Medulla oblongata (tissue), 1 donor: Measurements from ENCODE around the gene PTPRG.

Experiments
- DNase-seq: peaks from one replicate; pipeline ENCODE4 v3.0.0-alpha.2; 2015; ENCODE audit errors: extremely low spot score

PTPRG gene

DNA sequence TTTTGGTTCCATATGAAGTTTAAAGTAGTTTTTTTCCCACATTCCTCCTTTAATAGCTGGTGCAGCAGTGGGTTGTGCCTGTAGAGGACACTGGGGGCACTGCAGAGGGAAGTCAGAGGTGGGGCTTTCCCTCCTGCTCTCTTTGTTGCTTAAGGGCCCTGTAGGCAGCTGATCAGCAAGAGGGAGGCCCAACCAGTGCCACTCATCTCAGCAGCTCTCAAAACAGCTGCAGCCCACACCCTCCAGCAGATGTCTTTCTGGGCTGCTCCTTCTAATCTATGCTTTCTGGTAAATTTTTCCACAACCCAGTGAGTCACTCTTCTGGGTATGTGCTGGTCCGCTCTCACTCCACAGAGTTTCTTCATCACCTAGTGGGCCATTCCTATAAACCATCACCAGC is 548.2 kb downstream of the PTPRG start:
- no peak for DNase-seq

DNA sequence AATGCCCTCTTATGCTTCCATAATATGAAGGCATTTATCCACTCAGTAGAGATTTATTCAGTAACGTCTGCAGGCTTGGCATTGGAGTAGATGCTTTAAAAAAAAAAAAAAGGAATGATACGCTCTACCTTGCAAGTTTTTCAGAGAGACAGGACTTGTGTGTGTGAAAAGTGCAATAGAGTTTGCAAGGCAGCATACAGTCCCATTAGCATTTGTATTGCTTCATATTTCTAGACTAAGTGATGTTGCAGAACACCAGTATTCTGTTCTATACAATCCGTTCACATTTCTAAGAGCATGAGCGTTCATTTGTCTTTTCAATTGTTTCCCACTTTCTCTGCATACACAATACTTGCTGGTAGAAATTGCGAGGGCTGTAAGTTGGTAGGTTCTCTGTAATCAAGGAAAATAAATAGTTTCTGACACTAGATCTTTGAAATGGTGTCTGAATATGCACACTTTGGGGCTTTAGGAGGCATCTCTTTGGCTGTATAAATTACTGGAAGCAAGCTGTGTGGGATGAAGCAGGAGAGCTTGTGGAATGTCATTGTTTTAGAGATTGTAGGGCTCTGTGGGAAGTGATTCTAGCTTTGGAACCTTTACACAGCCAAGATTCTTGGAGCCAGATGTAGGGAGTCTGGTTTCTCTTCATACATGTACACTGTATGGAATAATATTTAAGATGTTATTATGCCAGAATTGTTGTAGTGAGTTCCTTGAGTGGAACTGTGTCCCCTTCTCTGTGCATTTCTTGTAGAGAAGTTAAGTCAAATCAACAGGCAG is 549.3 kb downstream of the PTPRG start:
- no peak for DNase-seq

DNA sequence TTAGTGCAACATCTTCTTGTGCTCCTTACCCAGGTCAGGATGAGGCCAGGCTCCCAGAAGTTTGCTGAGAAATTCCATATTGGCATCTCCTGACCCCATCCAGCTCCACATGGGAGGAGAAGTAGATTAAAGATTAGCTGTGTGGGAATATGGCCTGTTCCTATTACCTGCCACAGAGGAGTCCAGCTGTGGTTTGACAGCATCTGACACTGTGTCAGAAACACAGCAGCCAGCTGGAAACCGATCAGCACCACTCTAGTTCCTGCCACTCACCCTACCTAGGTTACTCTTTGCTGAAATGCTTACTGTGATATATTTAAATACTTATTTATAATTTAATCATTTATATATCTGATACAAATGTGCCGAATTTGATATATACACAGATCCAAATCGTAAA is 551.7 kb downstream of the PTPRG start:
- no peak for DNase-seq

DNA sequence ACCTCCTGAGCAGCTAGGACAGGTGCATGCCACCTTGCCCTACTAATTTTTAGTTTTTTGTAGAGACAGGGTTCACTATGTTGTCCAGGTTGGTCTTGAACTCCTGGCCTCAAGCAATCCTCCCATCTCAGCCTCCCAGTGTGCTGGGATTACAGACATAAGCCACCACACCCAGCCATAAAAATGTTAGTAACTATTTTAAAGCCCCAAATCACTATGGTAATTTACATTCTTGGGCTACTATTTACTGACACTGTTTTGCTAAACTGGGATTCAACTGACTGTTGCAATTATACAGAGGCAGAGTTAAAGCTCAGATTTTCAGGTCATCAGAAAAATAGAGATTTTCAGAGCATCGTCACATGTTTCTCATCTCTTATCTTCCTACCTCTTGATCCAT is 553.4 kb downstream of the PTPRG start:
- DNase-seq: no peak

- no peak for DNase-seq
These were observed 556.7 kb downstream of the PTPRG start for GRCh38 chr3:62117903-62118548.

DNA sequence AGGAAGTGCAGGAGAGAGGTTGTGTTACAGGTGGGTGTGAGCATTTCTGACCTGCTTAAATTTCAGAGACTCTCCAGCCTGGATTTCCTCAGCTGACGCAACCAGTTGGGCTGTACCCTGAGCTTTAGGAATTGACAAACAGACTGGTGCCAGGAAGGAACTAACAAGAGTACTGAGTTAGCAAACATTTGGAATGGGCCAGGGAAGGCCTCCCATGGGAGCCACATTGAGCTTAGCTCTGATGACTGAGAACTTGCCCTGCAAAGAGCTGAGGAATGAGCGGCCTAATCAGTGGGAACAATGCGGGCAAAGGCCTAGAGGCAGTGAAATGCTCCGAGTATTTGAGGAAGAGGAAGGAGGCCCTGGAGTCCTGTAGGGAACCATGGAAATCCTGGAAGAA is 557.8 kb downstream of the PTPRG start:
- DNase-seq: no peak

DNA sequence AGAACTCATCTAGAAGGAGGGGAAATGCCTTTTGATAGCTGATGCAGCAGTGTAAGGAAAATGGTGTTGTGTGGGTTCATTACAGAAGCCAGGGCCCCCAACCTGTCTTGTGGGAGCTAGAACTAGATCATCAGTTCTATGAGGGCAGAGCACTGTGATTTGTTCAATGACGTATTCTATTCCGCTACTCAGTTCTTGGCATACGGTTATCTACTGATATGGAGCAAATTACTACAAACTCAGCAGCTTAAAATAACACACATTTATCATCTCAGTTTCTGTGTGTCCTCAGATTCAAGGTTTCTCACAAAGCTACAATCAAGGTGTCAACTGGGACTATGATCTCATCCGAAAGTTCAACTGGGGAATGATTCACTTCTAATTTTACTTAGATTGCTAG is 561.4 kb downstream of the PTPRG start:
- no peak for DNase-seq

DNA sequence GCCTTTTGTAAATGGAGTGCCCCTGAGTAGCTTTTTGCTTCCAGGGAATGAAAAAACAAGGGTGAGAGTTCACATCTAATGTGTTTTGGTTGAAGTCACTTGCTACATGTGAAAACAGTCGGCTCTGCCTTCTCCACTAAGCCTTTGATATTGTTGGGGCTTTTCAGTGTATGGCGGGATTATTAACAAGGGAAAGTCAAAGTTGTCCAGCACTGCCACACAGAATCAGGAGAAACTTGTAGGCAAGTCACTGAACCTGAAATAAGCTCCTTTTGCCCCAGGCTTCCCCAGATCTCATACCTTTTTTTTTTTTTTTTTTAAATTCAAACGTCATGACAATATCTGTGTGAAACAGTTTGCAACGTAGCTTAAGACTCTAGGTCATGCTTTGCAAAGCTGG is 564.0 kb downstream of the PTPRG start:
- DNase-seq: no peak

DNA sequence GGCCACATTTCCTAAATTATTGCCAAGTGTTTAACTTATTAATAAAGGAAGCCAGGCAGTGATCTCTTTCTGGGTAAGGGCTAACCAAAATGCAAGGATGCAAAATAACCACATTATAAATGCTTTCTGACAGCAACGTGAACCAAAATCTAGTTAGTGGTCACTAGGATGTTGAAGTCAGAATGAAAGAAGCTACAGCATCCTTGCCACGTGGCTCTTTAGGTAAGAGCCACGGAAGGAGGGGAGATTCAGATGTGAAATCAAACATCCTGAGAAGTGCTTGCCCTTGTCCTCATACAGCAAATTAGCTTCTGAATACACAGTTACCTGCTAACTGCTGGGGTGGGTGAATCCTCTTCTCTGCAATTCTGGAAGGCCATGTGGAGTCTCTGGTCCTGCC is 565.7 kb downstream of the PTPRG start:
- no peak for DNase-seq

DNA sequence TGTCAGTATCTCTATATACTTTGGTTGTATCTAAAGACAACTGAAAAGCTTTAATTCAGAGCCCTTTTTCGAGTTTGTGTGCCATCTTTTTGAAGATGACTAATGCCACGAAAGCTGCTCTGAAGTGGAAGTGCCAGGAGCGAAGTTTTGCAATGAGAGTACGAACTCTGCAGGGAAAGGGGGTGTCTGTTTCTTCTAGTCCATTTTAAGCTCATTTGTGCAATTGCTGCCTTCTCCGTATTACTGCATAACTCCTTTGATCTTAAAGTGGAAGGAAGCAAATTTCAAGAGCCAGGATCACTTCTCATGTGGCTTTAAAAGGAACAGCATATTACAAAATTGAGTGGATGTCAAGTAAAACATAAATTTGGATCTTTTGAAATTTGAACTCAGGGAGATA is 566.7 kb downstream of the PTPRG start:
- no peak for DNase-seq

DNA sequence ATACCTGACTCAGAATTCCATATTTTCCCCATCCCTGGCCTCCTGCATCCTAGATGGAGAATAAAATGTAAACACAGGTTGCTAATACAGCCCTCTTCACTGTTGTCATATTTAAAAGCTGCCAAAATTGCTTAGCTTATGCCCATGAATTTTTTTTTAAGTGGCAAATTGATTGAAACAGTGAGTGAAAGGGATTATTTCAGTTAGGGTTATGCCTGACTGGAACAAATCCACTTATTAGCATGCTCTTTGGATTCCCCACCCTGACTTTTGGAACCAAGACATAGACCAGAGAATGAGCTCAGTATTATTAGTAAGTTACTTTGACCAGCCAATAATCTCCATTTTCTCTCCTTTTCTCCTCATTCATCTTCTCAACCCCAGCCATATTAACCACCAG is 567.3 kb downstream of the PTPRG start:
- no peak for DNase-seq

DNA sequence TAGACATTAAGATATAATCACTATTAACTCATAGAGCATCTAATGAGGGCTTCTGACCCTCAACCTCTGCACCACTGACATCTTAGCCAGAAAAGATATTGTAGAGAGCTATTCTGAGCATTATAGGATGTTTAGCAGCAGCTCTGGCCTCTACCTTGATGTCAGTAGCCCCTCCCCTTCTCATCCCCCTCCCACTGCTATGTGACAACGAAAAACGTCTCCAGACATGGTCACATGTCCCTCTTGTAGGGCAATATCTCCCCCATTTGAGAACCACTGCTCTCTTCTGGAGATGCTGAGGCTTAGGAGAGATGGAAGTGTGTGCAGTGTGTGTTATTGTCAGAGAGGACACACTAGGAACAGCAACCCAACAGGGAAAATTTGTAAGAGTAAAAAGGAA is 569.7 kb downstream of the PTPRG start:
- DNase-seq: no peak

DNA sequence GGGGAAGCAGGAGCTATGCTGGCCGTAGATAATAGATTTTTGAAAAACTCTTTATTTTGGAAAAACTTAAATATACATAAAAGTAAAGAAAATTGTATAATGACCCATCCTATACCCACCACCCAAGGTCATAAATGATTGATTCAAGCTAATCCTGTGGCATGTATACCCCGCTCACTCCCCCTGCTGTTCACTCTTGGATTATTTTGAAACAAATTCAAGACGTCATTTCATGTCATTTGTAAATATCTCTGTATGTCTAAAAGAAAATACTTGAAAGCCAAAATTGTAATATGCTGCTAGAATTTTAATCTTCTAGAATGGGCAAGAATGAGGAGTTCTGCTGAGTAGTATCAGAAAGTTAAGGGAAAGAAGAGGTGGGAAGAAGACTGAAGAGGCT is 570.2 kb downstream of the PTPRG start:
- DNase-seq: peak; percentile 18

- DNase-seq: no peak
These were observed 570.7 kb downstream of the PTPRG start for GRCh38 chr3:62132027-62132602.

- no peak for DNase-seq
These were observed 571.6 kb downstream of the PTPRG start for GRCh38 chr3:62133015-62133414.

- DNase-seq: no peak
These were observed 572.7 kb downstream of the PTPRG start for GRCh38 chr3:62134061-62134496.

DNA sequence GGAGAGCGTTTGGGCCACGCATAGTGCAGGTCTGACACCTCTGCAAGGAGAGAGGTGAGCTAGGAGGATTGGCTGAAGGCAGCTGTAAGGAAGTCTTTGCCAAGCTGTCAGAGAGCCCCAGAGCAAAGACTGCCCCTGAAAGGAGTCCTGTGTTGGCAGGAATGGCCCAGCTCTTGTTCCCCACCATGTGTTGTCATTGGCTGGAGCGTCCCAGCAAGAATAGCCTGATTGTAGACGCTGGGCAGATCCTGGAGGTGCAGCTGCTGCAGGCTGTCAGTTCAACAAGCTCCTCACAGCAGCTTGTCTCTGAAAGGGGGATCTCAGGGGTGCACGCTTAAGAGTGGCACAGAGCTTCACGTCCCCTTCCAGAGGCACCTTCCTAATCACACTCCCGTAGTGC is 574.4 kb downstream of the PTPRG start:
- no peak for DNase-seq

DNA sequence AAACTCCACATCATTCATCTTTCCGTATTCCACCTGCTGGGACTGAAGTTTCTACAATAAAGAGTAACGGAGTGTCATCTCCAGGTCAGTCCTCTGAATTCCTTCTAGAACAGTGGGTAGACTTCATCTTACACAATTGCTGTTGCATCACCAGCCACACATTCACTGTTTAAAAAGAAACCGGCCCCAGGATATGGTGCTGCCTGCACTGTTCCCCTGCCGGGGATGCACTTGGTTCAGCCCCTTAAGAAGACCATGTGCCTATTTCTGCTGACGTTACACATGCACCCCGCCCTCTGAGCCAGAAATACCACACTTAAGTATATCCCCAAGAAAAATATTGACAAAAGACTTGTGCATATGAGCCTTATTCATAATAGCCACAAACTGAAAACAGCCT is 578.6 kb downstream of the PTPRG start:
- DNase-seq: no peak

GRCh38 chr3:62142331-62143085 is 581.1 kb downstream of the PTPRG start:
- DNase-seq: no peak

- DNase-seq: no peak
These were observed 582.6 kb downstream of the PTPRG start for GRCh38 chr3:62143843-62144450.

DNA sequence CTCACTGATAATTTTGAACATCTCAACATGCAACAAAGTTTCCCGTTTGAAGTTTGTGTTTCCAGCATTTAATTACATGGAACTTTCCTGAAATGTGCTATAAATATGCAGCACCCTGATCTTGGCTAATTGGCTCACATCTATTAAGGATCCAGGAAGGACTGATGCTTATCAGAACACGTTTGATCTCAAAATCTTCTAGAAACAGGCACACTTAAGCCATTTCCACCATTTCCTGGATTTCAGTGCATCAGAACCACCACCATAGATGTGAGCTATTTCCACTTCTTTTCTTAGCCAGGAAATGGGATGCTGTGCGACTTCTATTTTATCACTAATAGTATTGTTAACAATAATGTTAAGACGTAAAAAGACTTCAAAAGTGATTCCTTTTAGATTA is 583.1 kb downstream of the PTPRG start:
- no peak for DNase-seq
